GM23338 (cell line): ENCODE data around the gene ICA1L.

Experiments used
- ETS1 ChIP-seq: IDR thresholded peaks from 2 replicates; pipeline ENCODE4 v1.6.1; 2016; ENCODE audit warnings: antibody characterized with exemption
- EZH2phosphoT487 ChIP-seq: fragments of 200-600 bp; sonication (generic); IDR thresholded peaks from one replicate; pipeline ENCODE4 v1.8.1; 2018; ENCODE audit warnings: antibody characterized with exemption; ENCODE audit not compliant: unreplicated experiment
- STAT1 ChIP-seq: IDR thresholded peaks from one replicate; pipeline ENCODE4 v1.6.1; 2016; ENCODE audit warnings: antibody characterized with exemption; ENCODE audit not compliant: unreplicated experiment
- TF ChIP-seq, protein P1 (sequence below), 2 experiments: fragments of 200-600 bp in 1 of 2; sonication (generic) in 1 of 2; conservative IDR thresholded peaks; 2 replicates each; pipeline versions ENCODE4 v1.5.1 to v1.6.1; 2016 to 2017; ENCODE audit warnings: antibody characterized with exemption in 2 of 2, low read depth in 2 of 2, mild to moderate bottlenecking in 2 of 2, moderate library complexity in 1 of 2

GRCh38 chr2:202831242-202832220 lies 40.0 kb downstream of the ICA1L start:
- TF ChIP-seq ETS1 (no peak), EZH2phosphoT487 (no peak), STAT1 (no peak)
- TF ChIP-seq, protein P1, sequence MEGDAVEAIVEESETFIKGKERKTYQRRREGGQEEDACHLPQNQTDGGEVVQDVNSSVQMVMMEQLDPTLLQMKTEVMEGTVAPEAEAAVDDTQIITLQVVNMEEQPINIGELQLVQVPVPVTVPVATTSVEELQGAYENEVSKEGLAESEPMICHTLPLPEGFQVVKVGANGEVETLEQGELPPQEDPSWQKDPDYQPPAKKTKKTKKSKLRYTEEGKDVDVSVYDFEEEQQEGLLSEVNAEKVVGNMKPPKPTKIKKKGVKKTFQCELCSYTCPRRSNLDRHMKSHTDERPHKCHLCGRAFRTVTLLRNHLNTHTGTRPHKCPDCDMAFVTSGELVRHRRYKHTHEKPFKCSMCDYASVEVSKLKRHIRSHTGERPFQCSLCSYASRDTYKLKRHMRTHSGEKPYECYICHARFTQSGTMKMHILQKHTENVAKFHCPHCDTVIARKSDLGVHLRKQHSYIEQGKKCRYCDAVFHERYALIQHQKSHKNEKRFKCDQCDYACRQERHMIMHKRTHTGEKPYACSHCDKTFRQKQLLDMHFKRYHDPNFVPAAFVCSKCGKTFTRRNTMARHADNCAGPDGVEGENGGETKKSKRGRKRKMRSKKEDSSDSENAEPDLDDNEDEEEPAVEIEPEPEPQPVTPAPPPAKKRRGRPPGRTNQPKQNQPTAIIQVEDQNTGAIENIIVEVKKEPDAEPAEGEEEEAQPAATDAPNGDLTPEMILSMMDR (conservative IDR thresholded peaks at IDR 0.05; ENCODE audit: low read depth in 2 of 2) = peak; percentile 83 to 89
